Loucy (cell line): ENCODE data around the gene ABCC11.

Experiments
- CTCF ChIP-seq: fragments of 200-600 bp; sonication (generic); conservative IDR thresholded peaks from 2 replicates; pipeline ENCODE4 v1.5.1; 2014; ENCODE audit warnings: mild to moderate bottlenecking, antibody characterized with exemption, low read length
- EZH2phosphoT487 ChIP-seq: fragments of 200-600 bp; IDR thresholded peaks from 2 replicates; pipeline ENCODE4 v1.6.1; 2018; ENCODE audit warnings: antibody characterized with exemption, mild to moderate bottlenecking, moderate library complexity, borderline replicate concordance

GRCh38 chr16:48137822-48138221 lies 109.5 kb downstream of the ABCC11 start:
- no peak for TF ChIP-seq CTCF
- no peak for TF ChIP-seq EZH2phosphoT487
